Gastroesophageal sphincter (tissue), 4 donors: ENCODE results near the gene IFI16. TPM values are rescaled to one million over a fixed set of nuclear protein-coding genes. Genes with fewer than 3 reads are reported as not detected.
A peak's percentile ranks its signal among the peaks of the same experiment; 100 is the strongest.

Experiments used
- ATAC-seq: fragments of 150-250 bp; one replicate; pipeline ENCODE4 v1.9.1; 2016; ENCODE audit warnings: mild to moderate bottlenecking, moderate library complexity
- H3K27ac ChIP-seq, 4 donors: fragments of 200-600 bp; sonication (generic) in 3 of 4; 1 replicate in 3 of 4; 2 replicates in 1 of 4; pipeline ENCODE4 v1.5.1; 2016 to 2019
- H3K27me3 ChIP-seq: fragments of 200-600 bp; sonication (generic); one replicate; pipeline ENCODE4 v1.5.1; 2019
- H3K36me3 ChIP-seq, 2 donors: fragments of 200-600 bp; sonication (generic); one replicate each; pipeline ENCODE4 v1.5.1; 2019; ENCODE audit warnings: control low read depth in 1 of 2
- H3K4me1 ChIP-seq, 3 donors: fragments of 200-600 bp; sonication (generic); 1 replicate in 2 of 3; 2 replicates in 1 of 3; pipeline ENCODE4 v1.5.1; 2016 to 2019; ENCODE audit warnings: control low read depth in 2 of 3
- H3K4me3 ChIP-seq, 2 donors: fragments of 200-600 bp; sonication (generic); one replicate each; pipeline ENCODE4 v1.5.1; 2019; ENCODE audit warnings: mild to moderate bottlenecking in 1 of 2, moderate library complexity in 1 of 2
- H3K9me3 ChIP-seq, 3 donors: fragments of 200-600 bp; sonication (generic); one replicate each; pipeline ENCODE4 v1.5.1; 2017 to 2019; ENCODE audit warnings: control low read depth in 2 of 3
- EP300 ChIP-seq: sonication (generic); formaldehyde crosslinking; IDR thresholded peaks from one replicate; pipeline ENCODE4 v1.6.1; 2017; ENCODE audit warnings: antibody characterized with exemption, mild to moderate bottlenecking
- POLR2A ChIP-seq, 2 donors: fragments of 450-650 bp; IDR thresholded peaks; one replicate each; pipeline ENCODE4 v1.6.1; 2017; ENCODE audit warnings: antibody characterized with exemption in 2 of 2, mild to moderate bottlenecking in 2 of 2, moderate library complexity in 1 of 2
- POLR2AphosphoS5 ChIP-seq: sonication (generic); formaldehyde crosslinking; IDR thresholded peaks from one replicate; pipeline ENCODE4 v1.6.1; 2017; ENCODE audit warnings: antibody characterized with exemption
- WGBS, 2 donors: methylation state at CpG; one replicate each; pipeline ENCODE4 v1.1.5; 2018; ENCODE audit warnings: low coverage in 1 of 2; 5-methylcytosine and 5-hydroxymethylcytosine counted together
- total RNA-seq, 4 donors: library from RNA; depleted of rRNA; stranded (reverse); fragments of >200 nt; gene quantifications; one replicate each; pipeline ENCODE4 v1.1.0, GENCODE V29; 2016
- TF ChIP-seq, protein P1 (sequence below), 4 experiments: fragments of 200-600 bp in 2 of 4; fragments of 450-650 bp in 2 of 4; sonication (generic) in 1 of 4; IDR thresholded peaks; one replicate each; pipeline ENCODE4 v1.5.1; 2017 to 2019; ENCODE audit warnings: antibody characterized with exemption in 4 of 4, mild to moderate bottlenecking in 2 of 4, moderate library complexity in 2 of 4

Gene IFI16
- total RNA-seq, 4 donors from 2014 or later, result 25.2 to 73.4 (median 47.5) TPM

DNA sequence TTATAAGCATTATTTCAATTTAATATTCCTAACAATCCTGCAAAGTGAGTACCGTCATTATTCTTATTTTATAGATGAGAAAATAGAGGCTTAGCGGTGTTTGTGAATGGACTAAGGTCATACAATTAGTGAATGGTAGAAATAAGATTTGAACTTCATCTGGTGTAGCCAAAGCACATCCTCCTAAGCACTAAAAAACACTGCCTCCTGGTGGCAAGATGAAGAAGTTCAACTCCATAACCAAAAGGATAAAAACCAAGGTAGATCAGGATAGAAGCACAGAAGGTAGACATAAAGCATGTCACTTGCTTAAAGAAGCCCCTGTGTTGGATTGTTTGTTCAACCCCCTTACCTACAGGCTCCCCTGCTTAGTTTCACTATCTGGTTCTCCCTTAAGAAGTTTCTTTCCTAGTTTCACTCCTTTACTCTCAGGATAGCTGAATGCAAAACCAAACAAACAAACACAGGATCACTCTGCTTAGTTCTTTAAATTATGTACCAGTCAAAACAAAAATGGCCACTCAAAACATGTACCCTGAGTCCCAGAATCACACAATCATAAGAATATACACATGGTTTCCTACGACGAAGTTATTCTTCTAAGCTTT is 79.6 kb downstream of the IFI16 start:
- ATAC-seq, result no peak
- H3K9me3 ChIP-seq, result no peaks in the 10 kb centered on the region
- H3K4me1 ChIP-seq, result no peaks in the 10 kb centered on the region
- TF ChIP-seq POLR2A (IDR thresholded peaks at IDR 0.05), result no peak
- TF ChIP-seq, protein P1, sequence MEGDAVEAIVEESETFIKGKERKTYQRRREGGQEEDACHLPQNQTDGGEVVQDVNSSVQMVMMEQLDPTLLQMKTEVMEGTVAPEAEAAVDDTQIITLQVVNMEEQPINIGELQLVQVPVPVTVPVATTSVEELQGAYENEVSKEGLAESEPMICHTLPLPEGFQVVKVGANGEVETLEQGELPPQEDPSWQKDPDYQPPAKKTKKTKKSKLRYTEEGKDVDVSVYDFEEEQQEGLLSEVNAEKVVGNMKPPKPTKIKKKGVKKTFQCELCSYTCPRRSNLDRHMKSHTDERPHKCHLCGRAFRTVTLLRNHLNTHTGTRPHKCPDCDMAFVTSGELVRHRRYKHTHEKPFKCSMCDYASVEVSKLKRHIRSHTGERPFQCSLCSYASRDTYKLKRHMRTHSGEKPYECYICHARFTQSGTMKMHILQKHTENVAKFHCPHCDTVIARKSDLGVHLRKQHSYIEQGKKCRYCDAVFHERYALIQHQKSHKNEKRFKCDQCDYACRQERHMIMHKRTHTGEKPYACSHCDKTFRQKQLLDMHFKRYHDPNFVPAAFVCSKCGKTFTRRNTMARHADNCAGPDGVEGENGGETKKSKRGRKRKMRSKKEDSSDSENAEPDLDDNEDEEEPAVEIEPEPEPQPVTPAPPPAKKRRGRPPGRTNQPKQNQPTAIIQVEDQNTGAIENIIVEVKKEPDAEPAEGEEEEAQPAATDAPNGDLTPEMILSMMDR (IDR thresholded peaks at IDR 0.05), result peak in 1 of 4 experiments; percentile 23
- no peak for TF ChIP-seq POLR2AphosphoS5
- no peak for TF ChIP-seq EP300
- H3K27ac ChIP-seq, result no peak overlapping the region
- H3K27me3 ChIP-seq, result no peaks in the 10 kb centered on the region
- no peak overlapping the region for H3K4me3 ChIP-seq
- 77 to 80% methylated on average over 4 of the region's 4 CpGs for WGBS, 2 donors
- no peaks in the 10 kb centered on the region for H3K36me3 ChIP-seq

DNA sequence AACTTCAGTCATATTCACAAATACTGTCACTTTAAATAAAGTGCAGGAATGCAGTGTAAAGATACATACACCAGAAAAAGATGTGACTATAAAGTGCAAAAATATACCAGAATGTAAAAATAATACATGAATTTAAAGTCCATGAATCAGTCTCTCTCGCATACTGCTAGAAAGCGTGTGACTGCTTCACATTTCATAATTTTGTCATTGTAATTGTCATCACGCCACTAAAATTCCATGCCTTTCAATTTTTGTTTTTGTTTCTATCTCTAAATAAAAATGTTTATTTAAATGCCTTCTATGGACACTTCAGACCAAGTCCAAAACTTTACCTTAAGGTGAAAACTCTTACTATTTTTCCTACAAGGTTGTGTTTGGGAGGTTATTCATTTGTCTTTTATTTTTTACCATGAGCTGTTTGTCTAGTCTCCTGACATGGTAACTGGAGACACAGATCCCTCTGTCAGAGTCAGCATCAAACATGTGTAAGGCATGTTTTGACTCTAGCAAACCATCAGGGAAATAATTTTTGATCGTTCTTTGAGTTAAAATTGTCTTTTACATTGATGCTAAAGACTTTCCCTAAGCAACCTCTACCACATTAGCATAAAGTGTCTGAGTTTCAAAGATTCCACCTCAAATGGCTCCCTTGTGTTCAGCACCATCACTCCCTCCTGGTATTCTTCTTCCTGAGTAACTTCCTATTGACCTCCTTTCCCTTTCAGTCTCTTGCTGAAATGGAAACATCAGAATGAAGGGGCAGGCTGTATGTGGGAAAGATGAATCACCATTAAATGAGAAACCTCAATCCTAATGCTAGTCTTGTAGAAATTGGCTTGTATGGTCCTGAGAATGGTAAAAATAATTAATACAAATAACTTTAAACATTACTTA is 80.8 kb downstream of the IFI16 start:
- H3K4me3 ChIP-seq, result no peak overlapping the region
- ATAC-seq, result no peak

DNA sequence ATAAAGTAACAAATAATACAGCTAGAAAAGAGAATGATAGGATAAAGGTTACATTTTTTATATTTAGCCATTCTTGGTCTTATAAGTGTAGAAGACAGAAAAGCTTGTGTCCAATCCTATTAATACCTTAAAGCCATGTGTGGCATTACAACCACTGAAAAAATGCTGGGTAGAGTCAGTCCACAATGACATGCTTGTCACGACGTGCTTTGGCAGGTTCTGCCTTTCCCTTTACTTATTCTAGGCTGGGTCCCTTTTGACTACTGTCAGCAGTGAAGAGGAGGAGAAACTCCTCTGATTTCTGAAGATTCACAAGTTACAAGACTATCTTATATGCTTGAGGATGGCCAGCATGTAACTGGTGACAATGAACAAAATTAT is 81.5 kb downstream of the IFI16 start:
- H3K4me3 ChIP-seq, result no peak overlapping the region
- H3K4me1 ChIP-seq, result no peaks in the 10 kb centered on the region
- H3K27ac ChIP-seq, result no peak overlapping the region
- 63 to 87% methylated on average over 2 of the region's 2 CpGs for WGBS, 2 donors
- TF ChIP-seq POLR2A (IDR thresholded peaks at IDR 0.05) (no peak), POLR2AphosphoS5 (no peak), EP300 (no peak)
- TF ChIP-seq, protein P1 (IDR thresholded peaks at IDR 0.05), result no peak
- no peak for ATAC-seq
- H3K9me3 ChIP-seq, result no peaks in the 10 kb centered on the region
- H3K27me3 ChIP-seq, result no peaks in the 10 kb centered on the region
- no peaks in the 10 kb centered on the region for H3K36me3 ChIP-seq

More for the DNA sequence above, 80.8 kb downstream of the IFI16 start:
- TF ChIP-seq, protein P1 (IDR thresholded peaks at IDR 0.05), result no peak
- TF ChIP-seq EP300, result no peak
- TF ChIP-seq POLR2AphosphoS5, result no peak
- TF ChIP-seq POLR2A (IDR thresholded peaks at IDR 0.05), result no peak
- Histone ChIP-seq H3K27me3 (no peaks in the 10 kb centered on the region), H3K4me1 (no peaks in the 10 kb centered on the region), H3K27ac (no peak overlapping the region), H3K36me3 (no peaks in the 10 kb centered on the region), H3K9me3 (no peaks in the 10 kb centered on the region)
- 72 to 77% methylated on average over 4 of the region's 4 CpGs for WGBS, 2 donors

DNA sequence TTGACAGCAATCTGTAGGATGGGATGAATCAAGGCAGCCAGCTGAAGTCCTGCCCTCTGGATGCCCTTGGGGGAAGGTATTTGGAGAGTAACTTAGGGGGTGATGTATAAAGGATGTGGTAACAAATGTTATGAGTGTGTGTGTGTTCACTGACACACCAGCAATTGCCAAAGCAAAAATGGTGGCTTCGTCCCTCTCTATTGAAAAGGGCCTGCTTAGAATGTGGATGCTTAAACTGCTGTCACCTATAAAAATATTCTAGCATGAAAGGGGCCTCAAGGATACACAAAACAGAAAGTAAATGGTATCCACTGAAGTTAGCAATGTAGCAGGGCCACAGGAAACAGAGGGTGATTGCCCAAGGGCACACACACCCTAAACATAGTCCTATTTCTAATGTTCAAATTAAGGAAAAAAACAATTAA is 81.9 kb downstream of the IFI16 start:
- TF ChIP-seq POLR2A (IDR thresholded peaks at IDR 0.05) (no peak), EP300 (no peak), POLR2AphosphoS5 (no peak)
- TF ChIP-seq, protein P1 (IDR thresholded peaks at IDR 0.05), result no peak
- Histone ChIP-seq H3K4me1 (no peaks in the 10 kb centered on the region), H3K36me3 (no peaks in the 10 kb centered on the region), H3K4me3 (no peak overlapping the region), H3K9me3 (no peaks in the 10 kb centered on the region), H3K27me3 (no peaks in the 10 kb centered on the region), H3K27ac (no peak overlapping the region)
- WGBS, 2 donors, result 67 to 89% methylated on average over 1 of the region's 1 CpG
- no peak for ATAC-seq
